HG03025 (cell line): ENCODE data around the gene EFNB2.

Source experiments
- ATAC-seq: cut with Tn5 transposase; IDR thresholded peaks from one replicate; pipeline ENCODE4 v1.9.1; 2021; ENCODE audit warnings: mild to moderate bottlenecking, moderate library complexity; ENCODE audit not compliant: unreplicated experiment, low FRiP score

Gene EFNB2

GRCh38 chr13:106466691-106467426 is 68.6 kb downstream of the EFNB2 start:
- no peak for ATAC-seq

- no peak for ATAC-seq
Observed at GRCh38 chr13:106464076-106464475, 71.4 kb downstream of the EFNB2 start.

GRCh38 chr13:106462710-106463109 is 72.8 kb downstream of the EFNB2 start:
- no peak for ATAC-seq

DNA sequence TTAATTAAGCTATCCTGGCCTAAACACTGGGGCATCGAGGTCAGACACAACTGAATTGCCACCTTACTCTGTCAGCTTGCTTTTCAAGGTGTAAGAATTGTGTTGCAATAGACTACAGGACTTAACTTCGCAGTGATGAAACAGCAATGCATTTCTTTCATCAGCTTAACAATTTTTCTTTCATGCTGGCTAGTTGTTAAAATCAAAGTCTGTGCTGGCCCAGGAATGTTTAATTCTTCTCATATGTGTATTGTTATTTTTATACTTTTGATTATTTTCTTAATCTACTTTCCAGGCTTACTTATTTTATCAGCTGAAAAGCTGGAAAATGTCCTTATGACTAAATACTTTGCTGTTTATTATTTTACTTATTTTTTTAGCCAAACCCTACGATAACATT is 79.7 kb downstream of the EFNB2 start:
- ATAC-seq = no peak

DNA sequence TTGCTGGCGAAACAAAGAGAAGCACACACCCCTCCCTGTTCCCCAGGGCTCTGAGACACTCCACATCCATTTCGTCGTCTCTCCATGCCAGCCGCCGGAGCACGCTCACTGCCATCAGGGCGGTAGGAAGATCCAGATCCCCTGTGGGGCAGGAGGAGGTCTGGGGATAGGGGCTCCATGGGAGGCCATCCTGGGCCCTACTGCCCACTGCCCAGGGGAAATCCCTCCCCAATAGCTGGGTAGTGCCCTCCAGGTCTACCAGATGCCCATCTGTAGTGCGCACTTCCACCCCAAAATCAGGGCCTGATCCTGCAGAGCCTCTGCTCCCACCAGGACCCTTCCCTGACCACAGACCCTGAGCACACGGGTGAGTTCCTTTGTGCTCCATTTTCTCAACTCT is 80.3 kb downstream of the EFNB2 start:
- no peak for ATAC-seq

DNA sequence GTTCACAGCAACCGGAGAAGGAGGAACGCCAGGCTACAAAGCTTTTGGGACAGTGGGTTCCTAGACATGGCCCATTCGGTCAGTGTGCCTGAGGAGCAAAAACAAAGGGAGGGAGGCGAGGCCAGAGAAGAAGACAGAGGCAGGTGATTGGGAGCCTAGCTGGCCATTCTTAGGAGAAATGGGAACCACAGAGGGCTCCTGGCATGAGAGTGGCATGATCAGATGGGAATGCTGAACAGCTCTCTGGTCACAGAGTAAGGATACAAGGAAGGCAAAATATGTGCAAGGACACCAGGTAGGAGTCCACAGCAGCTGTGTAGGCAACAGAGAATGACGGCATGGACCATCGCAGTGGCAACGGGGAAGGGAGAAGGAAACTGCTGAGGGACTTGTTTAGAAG is 82.4 kb downstream of the EFNB2 start:
- ATAC-seq = no peak

DNA sequence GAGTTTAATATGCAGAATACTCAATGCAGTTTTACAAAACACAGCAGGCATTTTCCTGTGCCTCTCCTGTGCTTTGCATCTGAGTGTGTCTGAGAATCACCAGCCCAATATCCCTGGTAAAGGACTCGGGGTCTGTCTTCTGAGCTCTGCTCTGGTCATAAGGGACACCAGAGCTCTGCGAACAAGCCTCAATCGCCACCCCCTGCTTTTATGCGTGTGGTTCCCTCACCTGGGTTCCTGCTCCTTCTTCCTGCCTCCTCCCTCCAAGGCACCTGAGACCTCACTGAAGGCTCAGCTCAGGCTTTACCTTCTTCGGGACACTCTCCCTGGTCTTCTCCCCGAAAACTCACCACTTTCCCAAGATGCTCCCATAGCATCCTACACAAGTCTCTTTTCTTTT is 84.5 kb downstream of the EFNB2 start:
- ATAC-seq = no peak

DNA sequence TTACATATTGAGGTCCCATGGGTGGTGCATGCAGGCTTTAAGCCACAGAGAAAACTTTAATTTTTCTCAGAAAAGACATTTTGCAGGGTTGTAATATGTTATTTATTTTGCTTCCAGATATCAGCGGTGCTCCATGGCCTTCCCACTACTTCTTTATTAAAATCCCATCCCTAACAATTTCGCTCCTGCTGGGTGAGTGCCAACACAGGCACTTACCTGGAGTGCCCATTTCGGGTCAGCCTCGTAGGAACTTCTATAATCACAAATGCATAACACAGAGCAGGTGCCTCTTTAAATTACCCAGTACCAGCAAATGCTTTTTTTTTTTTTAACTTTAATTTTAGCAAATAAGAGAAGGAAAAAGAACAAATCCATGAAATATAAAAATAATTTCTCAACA is 86.4 kb downstream of the EFNB2 start:
- no peak for ATAC-seq

DNA sequence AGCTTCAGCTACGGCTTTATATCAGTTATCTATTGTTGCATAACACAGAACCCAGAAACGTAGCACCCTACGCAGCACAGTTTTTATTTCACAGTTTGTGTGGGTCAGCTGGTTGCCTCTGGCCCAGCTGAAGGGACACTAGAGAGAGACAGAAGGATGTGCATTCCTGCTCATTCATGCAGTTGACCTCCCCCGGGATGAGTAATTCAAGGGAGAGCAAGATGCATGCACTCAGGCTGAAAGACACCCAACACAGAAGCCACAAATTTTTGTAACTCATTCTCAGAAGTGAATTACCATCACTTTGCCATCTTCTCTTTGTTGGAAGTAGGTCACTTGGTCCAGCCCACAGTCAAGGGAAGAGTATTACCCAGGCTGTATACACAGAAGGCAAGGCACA is 89.5 kb downstream of the EFNB2 start:
- ATAC-seq = no peak

- ATAC-seq = no peak
Observed at GRCh38 chr13:106443607-106444322, 91.7 kb downstream of the EFNB2 start.

DNA sequence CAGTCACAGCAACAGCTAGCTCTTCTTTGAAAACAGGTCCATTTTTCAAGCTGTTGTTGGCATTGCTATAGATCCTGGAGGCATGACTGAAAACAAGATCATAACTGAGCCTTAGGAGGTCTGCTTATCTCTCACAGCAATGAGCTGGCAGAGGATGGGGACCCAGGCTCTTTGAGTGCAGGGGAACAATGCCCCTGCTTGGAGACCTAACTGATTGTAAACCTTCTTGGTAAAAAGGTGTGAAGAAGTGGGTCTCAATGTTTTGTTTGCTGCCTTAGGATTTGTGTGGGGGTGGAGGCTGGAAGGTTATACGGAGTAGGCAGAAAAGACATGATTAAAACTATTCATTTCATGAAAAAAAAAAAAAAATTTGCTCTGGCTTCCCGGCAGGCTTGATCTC is 94.6 kb downstream of the EFNB2 start:
- no peak for ATAC-seq
